DMS153 treated with DMSO at 0.1 percent for 48 hours (cell line): Measurements from ENCODE around the gene CDK11A.
"Not testable (repeated sequence)": the region's sequence is repeated elsewhere in the genome, so short reads cannot be mapped to it uniquely, and the experiment has no call there.

Source experiments
- DNase-seq: peaks from one replicate; lab custom pipeline; 2025; ENCODE audit not compliant: unreplicated experiment; lab: John Stamatoyannopoulos, UW

The CDK11A gene

DNA sequence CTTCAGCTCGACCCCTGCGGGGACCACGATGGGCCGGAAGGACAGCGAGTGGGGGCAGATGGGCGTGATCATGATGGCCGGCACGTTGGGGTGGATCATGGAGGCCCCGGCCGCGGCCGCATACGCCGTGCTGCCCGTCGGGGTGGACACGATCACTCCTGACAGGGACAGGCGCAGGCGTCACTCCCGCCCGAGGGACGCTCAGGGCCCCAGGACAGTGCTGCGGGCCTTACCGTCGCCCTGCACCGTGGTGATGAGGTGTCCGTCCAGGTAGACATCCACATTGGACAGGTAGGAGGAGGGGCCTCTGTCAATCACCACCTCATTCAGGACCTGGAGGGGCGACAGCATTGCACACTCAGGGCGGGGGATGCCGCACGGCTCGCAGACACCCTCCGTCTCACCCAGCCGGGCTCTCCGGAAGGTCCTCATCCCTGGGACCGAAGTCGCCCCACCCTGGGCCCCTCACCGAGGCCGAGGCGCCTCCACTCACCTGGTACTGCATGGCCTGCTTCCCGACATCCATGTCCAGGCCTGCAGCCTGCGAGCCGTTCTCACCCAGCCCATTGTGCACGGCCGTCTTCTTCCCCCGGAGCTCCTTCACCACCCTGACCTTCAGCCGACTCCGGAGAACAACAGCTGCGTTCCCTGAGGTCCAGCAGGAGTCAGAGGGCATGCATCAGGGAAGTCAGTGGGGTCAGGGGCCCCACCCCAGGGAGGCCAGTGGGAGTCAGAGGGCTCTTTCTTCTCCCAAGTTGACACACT lies 30.1 kb upstream of the CDK11A start:
- DNase-seq = no peak

DNA sequence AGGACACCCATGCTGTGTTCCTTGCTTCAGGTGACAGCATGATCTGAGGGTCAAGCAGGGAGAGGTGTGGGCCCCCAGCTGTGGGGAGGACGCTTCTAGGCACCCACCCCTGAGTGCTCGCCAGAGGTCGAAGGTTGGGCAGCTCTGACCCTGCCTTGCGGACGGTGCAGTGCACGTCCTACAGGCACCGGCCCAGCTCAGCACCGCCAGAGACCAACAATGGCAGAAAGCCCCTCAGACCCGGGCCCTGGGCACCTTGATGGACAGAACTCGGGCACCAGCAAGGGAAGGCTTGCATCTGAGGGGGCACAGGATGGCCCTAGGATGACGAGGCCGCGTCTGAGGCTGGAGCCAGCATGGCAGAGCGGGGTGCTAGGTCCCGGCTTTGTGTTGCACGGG lies 29.4 kb upstream of the CDK11A start:
- DNase-seq = no peak

DNA sequence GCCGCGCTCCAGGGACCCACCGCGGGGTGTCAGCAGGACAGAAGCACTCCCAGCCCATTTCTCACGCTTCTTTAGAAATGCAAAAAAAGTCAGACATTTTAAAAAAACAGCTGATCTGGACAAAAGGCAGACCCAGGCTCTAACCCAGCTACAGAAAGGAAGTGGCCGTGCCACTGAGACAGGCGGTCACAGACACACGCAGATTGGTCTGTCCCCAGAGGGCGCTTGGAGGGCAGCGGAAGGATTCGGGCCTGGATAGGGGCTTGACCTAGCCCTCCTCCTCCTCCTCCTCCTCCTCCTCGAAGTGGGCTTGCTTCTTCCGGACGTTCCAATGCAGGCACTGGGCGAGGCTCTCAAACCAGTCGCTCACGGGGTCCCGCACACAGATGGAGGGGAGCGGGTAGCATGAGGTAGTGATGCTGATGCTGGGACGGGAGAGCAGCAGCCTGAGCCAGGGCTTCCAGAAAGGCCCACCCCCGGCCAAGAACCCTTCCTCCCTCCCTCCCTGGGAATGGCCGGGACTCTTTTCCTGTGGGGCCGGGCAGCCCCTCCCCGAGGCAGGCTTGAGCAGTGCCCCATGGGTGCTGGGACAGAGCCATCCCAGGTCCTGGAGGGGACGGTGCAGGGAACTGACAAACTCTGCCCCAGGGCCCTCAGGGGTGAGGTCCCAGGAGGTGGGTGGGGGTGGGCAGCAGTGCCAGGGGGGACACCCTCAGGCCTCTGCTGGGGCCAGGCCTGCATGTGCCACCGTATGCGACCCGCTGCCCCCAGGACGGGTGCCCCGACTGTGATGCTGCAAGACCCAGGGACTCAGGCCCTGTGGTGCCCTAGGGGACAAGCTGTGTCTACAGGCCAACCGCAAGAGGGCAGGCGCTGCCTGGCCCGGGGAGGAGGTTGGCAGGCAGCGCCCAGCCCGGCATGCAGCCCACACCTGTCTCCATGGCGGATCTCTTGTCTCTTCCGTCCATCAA lies 28.8 kb upstream of the CDK11A start:
- DNase-seq = no peak

DNA sequence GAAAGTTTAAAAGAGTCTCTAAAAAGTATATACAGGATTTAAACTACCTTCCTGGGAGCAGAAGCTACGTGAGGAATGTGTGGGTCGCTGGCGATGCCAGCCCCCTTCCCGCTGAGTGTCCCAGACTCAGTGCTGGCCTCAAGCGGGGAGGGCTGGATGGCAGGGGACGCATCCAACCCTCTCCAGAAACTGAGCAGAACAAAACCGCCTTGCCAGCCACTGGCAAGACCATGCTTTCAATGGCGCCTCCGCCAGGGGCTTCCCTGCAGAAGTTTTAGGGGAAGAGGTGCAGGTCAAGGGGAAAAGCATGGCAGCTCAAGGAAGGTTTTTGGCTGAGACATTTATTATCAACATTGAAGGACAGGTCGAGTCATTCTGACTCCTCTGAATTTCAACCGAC lies 28.0 kb upstream of the CDK11A start:
- DNase-seq = no peak

DNA sequence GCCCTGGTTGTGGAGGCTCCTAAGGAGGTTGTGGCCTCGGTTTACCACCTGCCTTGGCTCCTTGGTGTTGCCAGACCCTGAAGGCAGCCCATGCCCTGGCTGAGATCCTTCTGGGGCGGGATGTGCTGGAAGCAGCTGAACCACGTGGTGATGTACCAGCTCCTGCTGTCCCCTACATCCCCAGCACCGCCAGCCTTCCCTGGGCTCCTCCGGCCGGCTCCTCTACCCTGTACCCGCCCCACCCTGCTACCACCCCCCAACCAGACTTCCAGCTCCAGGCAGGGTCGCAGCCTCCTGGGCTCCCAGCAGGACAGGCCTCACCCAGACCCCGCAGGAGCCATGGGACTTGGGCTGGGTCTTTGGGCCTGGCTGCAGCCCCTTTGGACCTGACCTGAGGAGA lies 25.8 kb upstream of the CDK11A start:
- DNase-seq = not testable (repeated sequence)

DNA sequence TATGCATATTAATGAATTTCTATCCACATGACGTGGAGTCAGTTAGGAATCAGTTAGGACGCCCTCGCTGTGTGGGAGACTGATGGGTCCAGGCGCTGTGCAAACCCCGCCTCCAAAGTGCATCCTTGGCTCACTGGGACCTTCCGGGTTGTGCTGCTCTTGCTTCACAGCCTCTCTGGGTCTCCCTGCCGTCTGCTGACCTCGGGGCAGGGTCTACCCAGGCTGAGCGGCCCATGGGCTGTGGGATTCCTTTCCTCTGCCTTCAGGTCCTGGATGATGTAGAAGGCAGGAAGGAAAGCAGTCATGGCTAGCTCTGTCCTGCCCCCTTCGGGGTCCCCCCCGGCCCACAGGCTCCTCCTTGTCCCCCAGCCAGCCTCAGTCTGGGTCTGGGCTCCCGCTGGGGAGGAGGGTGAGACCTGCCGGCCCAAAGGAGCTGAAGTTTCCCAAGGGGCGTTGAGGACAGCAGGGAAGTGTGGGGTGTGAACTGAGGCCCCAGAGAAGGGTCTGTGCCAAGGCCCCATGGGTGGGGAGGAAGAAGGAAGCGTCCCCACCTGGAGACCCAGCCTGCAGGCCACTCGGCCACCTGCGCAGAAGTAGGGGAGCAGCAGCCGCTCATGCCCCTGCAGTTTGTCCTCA lies 24.6 kb upstream of the CDK11A start:
- no peak for DNase-seq

DNA sequence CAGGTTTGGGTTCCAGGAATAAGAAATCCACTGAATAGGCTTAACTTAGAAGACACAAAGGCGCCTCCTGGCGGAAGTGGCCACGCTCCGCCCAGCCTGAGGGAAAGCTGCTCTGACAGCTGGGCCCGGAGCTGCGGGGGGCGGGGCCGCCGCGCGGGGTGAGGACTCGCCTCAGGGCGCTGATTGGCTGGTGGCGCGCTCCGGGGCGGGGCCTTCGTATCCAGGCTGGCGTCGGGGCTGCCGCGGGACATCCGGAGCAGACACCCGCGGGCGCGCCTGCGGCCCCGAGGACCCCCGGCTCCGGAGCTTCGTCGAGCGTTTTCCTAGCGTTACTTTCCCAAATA lies 22.4 kb upstream of the CDK11A start:
- DNase-seq = not testable (repeated sequence)

DNA sequence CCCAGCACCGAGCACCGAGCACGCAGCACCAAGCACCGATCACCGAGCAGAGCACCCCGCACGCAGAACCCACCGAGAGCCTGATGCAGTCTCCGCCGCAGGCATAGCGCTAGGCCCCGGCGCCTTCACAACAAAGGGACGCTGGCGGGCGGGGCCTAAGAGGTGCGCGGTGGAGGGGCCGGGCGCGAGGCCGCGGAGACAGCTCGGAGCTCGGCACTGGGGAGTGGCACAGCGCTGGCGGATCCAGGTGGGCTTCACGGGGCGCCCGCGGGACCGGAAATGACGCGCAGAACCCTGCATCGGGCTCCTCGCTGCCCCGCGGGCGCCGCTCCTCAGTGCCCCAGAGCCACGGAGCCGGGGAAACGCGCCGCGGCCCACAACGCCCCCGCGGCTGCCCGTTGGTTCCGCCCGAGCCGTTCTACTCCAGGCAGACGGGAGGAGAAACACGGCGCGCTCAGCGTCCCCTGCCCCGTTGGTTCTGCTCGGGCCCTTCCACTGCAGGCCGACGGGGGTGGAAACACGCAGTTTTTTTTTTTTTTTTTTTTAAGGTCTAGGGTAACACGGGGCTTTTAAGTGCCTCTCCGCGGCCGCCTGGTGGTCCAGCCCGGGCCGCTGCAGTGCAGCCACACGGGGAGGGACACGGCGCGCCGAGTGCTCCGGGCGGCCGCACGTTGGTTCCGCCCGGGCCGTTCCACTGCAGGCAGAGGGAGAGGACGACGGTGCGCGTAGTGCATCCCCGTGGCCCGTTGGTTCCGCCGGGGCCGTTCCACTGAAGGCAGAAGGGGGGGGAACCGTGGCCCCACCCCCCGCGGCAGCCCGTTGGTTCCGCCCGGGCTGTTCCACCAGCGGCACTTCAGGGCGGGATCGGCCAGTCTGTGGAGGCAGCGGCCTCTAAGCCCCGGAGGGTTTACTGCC lies 21.8 kb upstream of the CDK11A start:
- DNase-seq = peak; percentile 30

DNA sequence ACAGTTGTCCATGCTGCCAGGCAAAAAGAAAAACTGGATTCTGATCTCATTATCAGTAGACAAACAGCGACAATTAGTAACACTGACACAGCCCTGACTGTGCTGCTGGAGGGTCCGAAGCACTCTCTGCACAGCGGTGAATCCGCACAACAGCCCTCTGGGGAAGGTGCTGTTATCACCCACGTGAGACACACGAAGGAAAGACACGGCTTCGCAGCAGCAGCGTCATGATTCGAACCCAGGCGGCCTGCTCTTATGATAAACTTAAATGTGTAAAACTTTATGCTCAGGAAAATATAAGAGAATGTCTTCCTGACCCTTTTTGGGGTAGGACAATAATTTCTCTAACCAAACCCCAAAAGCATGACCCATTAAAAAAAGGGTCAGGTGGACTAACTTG lies 18.4 kb upstream of the CDK11A start:
- not testable (repeated sequence) for DNase-seq

DNA sequence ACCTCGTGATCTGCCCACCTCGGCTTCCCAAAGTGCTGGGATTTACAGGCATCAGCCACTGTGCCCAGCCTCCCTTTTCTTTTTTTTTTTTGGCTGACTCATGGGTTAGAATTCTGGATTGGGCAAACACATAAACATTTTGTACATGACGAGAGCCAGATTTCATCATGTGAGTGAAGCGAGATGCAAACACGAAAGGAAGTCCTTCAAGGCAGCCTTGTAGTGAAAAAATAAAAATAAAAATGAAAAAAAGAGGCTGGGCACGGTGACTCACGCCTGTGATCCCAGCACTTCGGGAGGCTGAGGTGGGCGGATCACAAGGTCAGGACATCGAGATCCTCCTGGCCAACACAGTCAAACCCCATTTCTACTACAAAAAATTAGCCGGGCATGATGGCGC lies 16.9 kb upstream of the CDK11A start:
- DNase-seq = not testable (repeated sequence)

DNA sequence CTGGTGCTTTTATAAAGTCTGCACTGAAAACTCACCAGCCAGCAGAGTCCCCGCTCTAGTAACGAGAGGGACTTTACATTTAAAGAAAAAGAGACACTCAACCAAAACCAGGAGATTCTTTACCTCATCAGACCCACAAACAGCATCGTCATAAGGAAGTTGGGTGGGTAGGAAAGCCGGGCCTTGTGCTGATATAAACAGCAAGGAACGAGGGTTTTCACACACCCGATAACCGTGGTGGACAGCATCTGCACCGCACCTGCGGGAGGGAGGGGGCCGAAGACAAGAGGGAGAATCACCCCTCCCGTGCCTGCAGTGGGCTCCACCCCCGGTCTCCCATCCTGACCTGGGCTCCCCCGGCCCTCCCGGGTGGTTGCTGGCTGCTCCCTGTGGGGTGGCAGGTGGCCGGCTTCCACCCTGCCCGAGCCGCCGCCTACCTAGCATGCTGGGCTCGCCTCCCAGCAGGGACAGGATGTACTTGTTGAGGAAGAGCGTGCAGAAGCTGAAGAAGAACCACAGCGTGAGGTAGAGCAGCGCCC lies 14.7 kb upstream of the CDK11A start:
- not testable (repeated sequence) for DNase-seq

DNA sequence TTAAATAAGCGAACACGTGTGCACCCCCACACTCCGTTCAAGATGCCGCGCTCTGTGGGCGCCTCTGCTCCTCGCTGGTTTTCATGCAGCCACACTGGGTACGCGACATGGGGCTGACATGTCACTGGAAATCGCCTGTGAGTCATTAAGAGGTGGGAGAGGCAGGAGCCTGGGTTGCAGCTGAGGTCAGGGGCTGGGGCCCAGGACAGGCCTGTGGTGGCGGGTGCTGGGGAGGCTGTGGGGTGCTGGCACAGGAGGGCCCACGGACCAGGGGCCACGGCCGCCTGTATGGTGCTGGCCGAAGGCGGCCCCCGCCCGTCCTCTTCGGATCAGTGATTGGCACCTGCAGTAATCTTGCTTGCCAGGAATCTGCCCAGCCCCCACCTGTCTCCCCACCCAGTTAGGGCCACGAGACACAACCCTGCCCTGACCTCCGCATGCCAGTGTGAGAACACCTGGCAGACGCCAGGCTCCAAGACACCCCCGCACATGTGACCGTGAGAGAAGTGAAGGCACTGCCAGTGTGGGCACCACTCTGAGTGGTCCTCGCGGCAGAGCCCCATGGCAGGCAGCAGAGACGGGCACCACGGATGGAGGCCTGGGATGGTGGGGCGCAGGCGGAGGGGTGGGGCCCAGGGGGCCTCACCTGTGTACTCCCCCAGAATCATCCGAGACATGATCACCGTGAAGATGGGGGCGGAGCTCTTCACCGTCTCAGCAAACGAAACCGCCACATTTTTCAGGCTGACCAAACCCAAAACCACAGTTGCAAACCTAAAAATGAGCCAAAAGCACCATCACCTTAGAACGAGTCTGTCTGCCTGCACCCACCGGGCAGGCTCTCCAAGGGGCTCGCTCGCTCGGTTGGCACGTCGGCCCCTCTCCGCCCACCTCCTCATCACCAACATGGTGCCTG lies 13.8 kb upstream of the CDK11A start:
- not testable (repeated sequence) for DNase-seq

DNA sequence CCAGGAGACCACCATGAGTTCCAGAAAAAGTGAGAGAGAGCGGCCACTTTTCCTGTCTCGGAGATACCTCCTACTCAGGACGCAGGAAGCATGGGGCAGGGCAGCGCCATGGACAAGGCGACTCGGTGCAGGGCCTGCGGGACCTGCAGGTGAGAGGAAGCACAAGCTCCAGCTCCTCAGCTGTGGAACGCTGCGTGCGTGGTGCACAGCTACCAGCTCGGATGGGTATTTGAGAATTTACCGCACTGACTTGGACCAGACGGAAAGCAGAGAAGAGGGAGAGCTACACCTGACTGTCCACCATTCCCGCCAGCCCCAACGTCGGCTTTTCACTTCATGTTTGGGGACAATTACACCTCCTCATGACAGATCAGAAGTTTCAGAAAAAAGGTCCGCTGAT lies 8.2 kb upstream of the CDK11A start:
- no peak for DNase-seq

DNA sequence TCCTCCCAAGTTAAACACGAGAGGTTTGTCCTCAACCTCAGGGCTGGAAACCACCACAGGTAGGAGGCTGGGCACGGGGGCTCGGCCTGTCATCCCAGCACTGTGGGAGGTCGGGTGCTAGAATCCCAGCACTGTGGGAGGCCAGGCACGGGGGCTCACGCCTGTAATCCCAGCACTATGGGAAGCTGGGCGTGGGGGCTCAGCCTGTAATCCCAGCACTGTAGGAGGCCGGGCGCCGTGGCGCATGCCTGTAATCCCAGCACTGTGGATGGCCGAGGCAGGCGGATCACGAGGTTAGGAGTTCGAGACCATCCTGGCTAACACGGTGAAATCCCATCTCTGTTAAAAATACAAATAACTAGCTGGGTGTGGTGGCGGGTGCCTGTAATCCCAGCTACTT lies 6.7 kb upstream of the CDK11A start:
- DNase-seq = no peak

DNA sequence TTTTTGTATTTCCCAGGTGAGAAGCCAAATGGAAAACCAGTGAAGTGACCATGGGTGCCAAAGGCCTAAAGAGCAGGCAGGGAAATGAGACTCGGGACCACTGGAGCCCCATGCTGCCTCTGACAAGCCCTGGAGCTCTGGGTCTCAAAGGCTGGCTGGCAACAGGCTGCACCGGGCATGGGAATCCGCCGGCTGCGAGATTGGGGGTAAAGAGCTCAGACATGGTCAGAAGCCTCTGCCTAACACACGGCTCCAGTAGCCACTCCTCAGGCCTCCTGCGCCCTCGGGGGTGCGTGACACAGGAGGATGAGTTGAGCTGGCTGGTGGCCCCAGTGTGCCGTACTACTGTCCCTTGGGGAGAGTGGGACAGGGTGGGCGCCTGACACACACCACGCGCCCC lies 6.1 kb upstream of the CDK11A start:
- DNase-seq = not testable (repeated sequence)

DNA sequence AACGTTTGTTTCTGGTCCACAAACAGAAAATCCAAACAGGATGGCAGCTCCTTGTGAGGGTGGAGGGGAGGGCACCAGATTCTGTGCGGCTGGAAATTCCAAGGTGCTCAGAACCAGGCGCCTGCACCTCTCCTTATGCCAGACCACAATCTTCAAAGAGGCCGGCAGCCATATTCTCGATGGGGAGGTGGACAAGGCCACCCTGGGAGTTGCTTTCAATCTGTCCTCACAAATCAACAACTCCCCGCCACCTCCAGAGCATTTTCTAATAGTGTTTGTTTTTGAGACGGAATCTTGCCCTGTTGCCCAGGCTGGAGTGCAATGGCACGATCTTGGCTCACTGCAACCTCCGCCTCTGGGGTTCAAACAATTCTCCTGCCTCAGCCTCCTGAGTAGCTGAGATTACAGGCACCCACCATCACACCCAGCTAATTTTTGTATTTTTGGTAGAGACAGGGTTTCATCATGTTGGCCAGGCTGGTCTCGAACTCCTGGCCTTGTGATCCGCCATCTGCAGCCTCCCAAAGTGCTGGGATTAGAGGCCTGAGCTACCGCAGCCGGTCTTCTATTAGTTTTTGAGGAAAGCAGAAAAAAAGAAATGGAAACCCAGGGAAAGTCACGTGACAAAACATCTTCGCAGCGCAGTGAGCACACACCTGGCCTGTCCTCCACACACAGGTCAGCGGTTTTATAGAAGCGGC lies 5.1 kb upstream of the CDK11A start:
- not testable (repeated sequence) for DNase-seq

DNA sequence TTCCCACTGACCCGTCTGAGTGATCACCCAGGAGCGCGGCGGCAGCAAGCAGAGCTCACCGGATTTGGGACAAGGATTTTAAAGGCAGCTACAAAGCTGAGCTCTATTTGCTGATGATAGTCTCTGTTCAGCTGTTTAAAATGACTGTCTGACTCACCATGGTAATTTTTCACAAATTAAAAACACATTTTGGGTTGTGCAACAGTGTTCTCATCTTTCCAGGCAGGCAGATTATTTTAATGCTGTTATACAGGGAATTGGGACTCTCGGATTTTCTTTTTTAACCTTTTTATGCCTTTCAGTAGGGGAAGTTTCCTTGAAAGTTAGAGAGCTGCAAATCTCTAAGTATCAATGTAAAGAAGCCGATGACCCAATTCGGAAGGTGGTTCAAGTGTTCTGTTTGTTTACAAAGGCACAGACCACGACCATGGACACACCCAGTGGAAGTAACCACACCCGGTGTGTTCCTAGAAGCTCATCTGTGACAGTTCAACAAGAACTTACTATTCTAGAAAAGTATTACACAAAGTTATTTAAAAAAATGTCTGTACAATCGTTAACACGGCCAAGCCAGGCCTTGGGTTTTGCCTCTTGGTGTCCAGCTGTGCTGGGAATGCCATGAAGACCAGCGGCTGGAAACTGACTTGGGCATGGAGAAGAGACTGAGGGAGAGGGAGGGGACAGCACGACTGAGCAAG lies 4.3 kb upstream of the CDK11A start:
- not testable (repeated sequence) for DNase-seq

DNA sequence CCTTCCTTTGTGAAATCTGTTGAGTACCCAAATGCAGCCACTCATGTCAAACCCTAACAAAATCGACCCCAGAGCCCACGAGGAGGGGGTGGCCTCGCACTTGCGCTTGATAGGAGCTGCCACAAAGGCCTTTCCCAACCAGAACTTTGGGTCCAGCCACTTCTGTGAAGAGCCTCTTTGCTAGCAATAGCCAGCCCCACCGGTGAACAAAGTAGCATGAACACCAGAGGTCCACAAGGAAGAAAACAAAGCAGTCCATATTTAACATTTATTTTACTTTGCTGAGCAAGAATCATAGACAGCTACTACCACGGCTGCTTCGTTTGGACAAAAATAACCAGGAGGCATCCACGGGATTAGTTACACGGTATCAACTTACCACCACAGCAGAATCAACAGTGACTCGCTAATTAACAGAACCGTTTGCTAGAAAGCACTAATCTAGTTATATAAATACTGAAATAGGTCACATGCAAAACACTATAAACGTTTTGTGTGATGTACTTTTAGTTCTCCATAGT lies 3.0 kb upstream of the CDK11A start:
- not testable (repeated sequence) for DNase-seq
